HG03565 (cell line): ENCODE results near the gene OR2M3.
A peak's percentile ranks its signal among the peaks of the same experiment; 100 is the strongest.
"Not testable (repeated sequence)": the region's sequence is repeated elsewhere in the genome, so short reads cannot be mapped to it uniquely, and the experiment has no call there.

ENCODE experiments used
- ATAC-seq: cut with Tn5 transposase; IDR thresholded peaks from one replicate; pipeline ENCODE4 v1.9.1; 2021; ENCODE audit warnings: mild to moderate bottlenecking, moderate library complexity; ENCODE audit not compliant: unreplicated experiment

The OR2M3 gene, protein sequence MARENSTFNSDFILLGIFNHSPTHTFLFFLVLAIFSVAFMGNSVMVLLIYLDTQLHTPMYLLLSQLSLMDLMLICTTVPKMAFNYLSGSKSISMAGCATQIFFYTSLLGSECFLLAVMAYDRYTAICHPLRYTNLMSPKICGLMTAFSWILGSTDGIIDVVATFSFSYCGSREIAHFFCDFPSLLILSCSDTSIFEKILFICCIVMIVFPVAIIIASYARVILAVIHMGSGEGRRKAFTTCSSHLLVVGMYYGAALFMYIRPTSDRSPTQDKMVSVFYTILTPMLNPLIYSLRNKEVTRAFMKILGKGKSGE

DNA sequence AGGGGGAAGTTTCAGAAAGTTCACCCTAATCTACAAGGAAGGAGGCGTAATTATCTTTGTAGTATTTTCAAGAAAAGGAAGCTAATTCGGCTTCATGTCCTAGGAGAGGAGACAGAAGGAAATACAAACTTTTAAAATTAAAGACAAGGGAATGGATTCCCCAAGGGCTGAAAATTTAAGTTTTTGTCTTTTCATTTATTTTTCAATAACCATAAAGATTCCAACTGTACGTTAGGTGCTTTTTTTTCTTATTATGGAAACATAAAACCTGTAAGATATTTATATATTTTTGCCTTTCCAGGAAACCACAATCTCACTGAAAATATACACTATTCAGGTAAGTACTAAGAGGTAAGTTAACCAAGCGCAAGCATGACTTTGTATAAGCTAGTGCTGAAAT lies at the start of gene OR2M3:
Gene OR2M3, plus strand, starts transcription at position 301 of the 400 bp plus-strand sequence. CDS start 5,803 bp downstream, outside the sequence.
- ATAC-seq: no peak

- ATAC-seq: no peak
Observed at GRCh38 chr1:248152056-248152827, 44.8 kb upstream of the OR2M3 start.

- ATAC-seq: no peak
Observed at GRCh38 chr1:248155927-248156326, 41.1 kb upstream of the OR2M3 start.

DNA sequence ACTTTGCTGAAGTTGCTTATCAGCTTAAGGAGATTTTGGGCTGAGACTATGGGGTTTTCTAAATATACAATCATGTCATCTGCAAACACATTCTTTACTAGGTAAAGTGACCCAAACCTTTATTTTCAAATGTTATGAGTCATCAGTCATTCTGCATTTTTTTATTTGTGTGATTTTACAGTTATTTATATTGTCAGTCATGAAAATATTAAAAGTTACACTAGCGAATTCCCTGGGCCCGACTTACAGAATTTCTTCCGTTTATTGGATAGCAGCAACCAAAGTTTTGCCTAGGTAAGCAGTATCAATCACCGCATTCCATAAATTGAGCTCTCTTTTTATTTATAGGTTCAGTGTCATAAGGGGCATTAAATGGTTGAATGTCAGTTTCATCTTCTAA lies 38.3 kb upstream of the OR2M3 start:
- no peak for ATAC-seq

DNA sequence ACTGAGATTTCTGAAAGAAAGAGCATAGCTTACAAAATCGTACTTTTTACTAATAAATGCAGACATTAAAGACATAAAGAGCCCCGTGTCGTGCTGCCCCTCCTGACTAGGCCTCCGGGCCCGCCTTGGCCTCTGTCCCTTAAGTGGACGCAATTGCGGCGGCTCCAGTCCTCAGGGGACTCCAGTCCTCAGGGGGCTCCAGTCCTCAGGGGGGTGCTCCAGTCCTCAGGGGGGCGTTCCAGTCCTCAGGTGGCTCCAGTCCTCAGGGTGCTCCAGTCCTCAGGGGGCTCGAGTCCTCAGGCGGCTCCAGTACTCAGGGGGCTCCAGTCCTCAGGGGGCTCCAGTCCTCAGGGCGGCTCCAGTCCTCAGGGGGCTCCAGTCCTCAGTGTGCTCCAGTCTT lies 33.0 kb upstream of the OR2M3 start:
- no peak for ATAC-seq

DNA sequence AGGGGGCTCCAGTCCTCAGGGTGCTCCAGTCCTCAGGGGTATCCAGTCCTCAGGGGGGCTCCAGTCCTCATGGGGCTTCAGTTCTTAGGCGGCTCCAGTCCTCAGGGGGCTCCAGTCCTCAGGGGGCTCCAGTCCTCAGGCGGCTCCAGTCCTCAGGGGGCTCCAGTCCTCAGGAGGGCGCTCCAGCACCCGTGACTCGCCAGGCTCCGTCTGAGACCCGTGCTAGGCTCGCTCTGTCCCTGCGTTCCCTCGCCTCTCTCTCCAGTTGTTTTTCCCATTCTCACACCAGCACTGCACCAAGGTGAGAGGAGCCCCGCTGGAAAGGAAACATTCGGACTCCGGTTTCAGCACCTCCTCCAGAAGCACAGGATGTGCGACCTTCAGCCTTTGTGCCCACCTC lies 31.9 kb upstream of the OR2M3 start:
- ATAC-seq: no peak

DNA sequence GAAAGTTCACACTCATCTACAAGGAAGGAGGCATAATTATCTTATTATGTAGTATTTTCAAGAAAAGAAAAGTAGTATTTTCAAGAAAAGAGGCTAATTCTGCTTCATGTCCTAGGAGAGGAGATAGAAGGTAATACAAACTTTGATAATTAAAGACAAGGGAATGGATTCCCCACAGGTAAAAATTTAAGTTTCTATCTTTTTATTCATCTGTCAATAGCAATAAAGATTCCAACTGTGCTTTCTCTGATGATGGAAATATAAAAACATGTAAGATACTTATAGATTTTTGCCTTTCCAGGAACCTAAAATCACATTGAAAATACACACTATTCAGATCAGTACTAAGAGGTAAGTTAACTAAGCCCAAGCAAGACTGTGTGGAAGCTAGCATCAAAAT lies 22.5 kb upstream of the OR2M3 start, which contains the start of gene OR2M2:
Gene OR2M2, plus strand, starts transcription at position 301 of the 400 bp plus-strand sequence. CDS start 5,165 bp downstream, outside the sequence.
- ATAC-seq: no peak

DNA sequence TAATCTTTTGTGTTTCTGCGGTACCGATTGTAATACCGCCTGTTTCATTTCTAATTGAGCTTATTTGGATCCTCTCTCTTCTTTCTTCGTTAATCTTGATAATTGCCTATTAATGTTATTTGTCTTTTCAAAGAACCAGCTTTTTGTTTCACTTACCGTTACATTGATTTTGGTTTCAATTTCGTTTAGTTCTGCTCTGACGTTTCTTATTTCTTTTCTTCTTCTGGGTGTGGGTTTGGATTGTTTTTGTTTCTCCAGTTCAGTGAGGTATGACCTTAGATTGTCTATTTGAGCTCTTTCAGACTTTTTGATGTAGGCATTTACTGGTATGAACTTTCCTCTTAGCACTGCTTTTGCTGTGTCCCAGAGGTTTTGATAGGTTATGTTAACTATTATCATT lies 13.1 kb upstream of the OR2M3 start:
- no peak for ATAC-seq

DNA sequence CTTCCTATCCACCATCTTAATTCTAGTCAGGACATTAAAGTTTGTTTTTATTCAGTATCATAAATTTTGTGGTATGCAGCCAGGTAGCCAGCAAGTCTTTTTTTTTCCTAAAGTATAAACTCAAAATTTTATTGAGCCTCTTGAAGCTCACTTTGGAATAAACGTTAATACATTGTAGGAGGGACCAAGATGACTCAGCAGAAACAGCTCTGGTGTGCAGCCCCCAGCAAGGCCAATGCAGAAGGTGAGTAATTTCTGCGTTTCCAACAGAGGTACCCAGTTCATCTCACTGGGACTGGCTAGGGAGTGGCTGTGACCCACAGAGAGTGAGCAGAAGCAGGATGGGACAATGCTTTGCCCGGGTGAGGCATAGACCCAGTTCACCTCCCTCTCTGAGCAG lies 9.7 kb upstream of the OR2M3 start:
- ATAC-seq: no peak

DNA sequence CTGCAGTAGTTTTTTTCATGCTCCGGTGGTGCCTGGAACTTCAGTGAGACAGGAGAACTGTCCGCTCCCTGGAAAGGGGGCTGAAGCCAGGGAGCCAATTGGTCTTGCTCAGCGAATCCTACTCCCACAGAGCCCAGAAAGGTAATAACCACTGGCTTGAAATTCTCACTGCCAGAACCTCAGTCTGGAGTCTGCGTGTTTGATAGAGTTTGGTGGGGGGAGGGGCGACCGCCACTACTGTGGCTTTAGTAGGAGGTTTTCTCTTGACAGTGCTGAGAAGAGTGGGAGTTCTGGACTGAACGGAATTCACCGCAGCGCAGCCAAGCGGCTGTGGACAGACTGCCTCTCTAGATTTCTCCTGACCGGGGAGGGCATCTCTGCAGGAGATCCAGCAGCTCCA lies 8.0 kb upstream of the OR2M3 start:
- ATAC-seq: no peak

DNA sequence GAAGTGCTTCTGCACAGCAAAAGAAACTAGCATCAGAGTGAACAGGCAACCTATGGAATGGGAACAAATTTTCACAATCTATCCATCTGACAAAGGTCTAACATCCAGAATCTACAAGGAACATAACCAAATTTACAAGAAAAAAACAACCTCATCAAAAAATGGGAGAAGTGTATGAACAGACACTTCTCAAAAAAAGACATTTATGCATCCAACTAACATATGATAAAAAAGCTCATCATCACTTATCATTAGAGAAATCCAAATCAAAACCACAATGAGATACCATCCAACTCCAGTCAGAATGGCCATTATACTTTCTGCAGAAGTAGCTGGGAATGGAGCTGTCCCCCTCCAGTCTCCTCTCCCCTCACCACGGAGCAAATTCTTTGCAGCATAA lies 2.9 kb upstream of the OR2M3 start:
- no peak for ATAC-seq

- ATAC-seq: no peak
Observed at GRCh38 chr1:248215880-248216279, 18.8 kb downstream of the OR2M3 start.

GRCh38 chr1:248225537-248225936 lies 28.5 kb downstream of the OR2M3 start:
- no peak for ATAC-seq

DNA sequence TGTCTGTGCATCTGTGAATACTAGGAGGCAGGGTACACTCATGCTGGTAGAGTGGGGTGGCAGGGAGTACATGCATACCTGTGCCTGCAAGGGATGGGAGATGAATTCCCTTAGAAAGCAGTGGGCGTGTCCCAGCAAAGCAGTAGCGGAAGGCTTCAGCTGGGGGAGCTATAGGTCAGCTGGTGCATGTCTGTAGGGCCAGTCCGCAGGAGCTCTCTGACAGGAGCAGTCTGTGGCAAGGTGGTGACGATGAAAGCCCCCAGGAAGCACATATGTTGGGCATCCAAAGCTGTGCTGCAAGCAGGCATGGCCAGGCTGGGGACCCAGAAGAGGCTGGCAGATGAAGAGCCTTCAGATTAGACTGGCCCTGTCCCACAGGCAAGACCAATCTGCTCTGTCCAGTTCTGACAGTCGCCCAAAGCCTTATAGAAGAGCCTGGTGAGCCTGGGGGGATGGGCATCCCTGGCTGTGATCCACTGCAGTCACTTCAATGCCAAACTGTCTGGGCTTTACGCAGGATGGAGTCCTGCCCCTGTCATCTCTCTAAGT lies 32.4 kb downstream of the OR2M3 start:
- no peak for ATAC-seq

GRCh38 chr1:248231117-248231516 lies 34.1 kb downstream of the OR2M3 start, which contains the start of gene OR2M4:
Gene OR2M4 (plus strand): TSS chr1:248231417. CDS start chr1:248238929, 7,512 bp downstream.
- ATAC-seq: no peak

GRCh38 chr1:248239478-248239877 lies 42.4 kb downstream of the OR2M3 start:
- no peak for ATAC-seq

DNA sequence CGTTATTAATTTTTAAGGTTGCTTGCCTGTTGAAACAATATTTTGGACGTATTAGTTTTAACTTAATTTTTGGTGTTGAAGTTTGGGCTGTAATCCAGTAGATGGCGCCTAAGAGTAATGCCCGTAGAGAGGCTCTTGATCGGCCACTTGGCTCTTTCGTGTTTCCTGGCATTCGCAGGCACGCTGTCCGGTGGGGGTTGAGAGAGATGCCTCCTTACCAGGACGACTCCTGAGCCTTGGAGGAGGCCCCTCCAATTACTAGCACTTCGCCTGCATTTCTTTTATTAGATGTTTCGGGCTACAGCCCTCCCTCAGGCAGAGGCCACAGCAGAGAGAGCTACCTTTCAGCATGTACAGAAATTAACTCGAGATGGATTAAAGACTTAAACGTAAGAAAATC lies 46.1 kb downstream of the OR2M3 start:
- ATAC-seq: peak; percentile 82

GRCh38 chr1:248259309-248259708 lies 62.2 kb downstream of the OR2M3 start:
- not testable (repeated sequence) for ATAC-seq
